Subcutaneous adipose tissue (tissue), 4 donors: Measurements from ENCODE around the gene TP63. TPM values are rescaled to one million over a fixed set of nuclear protein-coding genes. Genes with fewer than 3 reads are reported as not detected.

Source experiments
- total RNA-seq, 4 donors: library from RNA; depleted of rRNA; stranded (reverse); fragments of >200 nt; gene quantifications; one replicate each; pipeline ENCODE4 v1.1.0, GENCODE V29; 2016
- TF ChIP-seq, protein P1 (sequence below): fragments of 450-650 bp; IDR thresholded peaks from one replicate; pipeline ENCODE4 v1.5.1; 2016; ENCODE audit warnings: low read depth, mild to moderate bottlenecking, control low read depth, antibody characterized with exemption, moderate library complexity

TP63 gene
- total RNA-seq, 4 donors from 2014 or later: 0.17 to 0.44 TPM; not detected in 2

DNA sequence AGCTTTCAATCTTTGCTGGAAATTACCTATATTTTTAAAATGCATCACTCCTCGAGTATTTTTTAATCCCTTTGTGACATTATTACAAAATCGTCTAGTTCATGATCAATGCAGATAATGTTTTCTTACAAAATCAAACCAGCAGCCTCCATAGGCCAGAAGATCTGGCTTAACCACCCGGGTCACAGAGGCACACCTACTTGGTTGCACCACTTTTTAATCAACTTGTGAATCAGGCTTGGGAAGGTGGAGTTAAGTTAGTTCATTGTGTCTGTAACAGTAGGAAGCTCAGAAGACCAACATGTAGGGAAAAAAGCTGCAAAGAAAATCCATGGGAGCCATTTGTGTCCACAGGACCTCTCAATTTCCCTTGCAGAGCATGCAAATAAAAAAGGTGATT, 148.0 kb downstream of the TP63 start:
- TF ChIP-seq, protein P1, sequence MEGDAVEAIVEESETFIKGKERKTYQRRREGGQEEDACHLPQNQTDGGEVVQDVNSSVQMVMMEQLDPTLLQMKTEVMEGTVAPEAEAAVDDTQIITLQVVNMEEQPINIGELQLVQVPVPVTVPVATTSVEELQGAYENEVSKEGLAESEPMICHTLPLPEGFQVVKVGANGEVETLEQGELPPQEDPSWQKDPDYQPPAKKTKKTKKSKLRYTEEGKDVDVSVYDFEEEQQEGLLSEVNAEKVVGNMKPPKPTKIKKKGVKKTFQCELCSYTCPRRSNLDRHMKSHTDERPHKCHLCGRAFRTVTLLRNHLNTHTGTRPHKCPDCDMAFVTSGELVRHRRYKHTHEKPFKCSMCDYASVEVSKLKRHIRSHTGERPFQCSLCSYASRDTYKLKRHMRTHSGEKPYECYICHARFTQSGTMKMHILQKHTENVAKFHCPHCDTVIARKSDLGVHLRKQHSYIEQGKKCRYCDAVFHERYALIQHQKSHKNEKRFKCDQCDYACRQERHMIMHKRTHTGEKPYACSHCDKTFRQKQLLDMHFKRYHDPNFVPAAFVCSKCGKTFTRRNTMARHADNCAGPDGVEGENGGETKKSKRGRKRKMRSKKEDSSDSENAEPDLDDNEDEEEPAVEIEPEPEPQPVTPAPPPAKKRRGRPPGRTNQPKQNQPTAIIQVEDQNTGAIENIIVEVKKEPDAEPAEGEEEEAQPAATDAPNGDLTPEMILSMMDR: no peak

DNA sequence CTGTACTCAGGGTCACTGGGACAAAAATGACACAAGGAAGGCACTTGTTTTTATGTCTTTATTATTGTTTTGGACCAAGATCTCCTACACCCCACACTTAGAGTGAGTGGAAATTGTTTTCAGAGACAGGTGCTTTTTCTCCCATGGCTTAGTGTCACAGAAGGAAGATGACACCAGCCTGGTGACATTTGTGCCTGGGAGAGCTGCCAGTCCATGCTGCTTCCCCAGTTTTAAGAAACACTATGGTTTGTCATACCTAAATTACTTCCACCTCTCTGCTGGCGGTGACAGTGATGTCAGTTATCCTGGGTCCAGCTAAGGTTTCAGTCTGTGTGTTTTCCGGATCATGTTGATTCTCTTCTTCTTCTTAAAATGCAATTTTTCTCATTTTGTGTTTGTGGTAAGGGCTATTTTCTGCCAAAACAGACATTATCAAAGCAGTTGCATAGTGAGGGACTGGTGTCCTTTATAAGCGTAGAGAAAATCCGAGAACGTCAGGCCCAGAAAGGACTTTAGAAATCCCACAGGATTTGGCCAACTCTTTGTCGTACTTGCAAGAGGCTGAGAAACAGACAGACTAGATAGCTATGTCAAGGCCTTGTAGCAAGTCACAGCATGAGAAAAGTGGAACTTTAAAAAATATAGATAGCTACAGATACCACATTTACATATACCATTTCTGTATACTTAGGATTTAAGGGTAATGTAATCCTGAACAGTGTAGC, 149.5 kb downstream of the TP63 start:
- TF ChIP-seq, protein P1: no peak

DNA sequence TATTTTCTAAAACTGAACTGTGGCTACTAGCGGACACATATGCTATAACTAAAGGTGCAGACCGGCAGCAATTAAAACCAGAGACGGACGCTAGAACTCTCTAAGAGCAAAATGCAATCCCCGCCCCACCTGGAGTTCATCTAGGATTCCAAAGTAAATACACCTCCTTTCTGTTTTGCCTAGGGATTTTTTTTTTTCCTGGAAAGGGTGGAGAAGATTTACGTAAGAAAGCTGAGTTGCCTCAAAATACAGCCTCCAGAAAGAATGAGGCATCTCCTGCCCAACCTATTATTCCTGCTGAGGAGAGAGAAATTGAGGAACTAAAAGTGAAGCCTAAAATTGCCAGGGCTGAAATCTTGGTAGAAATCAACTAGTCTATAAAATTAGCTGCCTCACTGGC, 150.2 kb downstream of the TP63 start:
- TF ChIP-seq, protein P1: no peak

DNA sequence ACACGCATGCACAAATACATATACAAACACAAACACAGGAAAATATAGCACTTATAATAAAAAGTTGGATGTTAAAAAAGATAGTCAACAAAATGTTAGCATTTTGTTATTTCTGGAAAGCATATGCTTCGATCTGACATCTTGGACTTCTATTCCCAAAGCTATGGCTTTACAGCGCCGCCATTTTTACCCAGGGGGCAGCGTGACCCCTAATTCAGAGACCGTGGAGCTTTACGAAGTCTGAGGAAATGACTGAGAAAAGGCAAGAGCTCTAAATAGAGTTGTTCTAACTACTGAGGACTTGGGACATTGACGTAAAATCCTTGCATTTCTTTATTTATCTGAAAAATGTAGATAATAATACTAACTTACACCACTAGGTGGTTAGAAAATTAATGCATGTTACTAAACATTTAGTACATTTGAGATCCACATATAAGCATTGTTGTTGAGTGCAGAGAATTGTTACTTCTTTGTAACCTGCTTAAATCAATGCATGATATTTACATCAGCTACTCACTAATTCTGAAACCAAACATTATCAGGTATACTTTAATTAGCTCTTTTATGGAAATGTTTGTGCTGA, 155.4 kb downstream of the TP63 start:
- TF ChIP-seq, protein P1: no peak

DNA sequence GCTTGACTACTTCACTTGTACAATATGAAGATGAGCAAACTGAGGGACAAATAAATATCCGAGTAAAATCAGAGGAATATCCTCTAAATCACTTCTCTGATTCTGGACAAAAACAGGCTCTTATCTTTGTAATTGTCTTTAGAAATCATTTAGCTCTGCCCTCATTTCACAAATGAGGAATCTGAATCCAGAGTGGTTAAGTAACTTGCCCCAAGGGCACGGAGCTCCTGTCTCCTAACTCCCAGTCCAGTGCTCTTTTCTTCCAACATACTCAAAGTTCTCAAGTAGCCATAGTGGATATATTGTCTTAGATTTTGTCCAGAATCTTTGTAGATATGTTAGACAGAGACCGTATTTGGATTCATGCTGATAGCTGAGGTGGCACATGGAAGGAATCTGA, 156.0 kb downstream of the TP63 start:
- TF ChIP-seq, protein P1: no peak

DNA sequence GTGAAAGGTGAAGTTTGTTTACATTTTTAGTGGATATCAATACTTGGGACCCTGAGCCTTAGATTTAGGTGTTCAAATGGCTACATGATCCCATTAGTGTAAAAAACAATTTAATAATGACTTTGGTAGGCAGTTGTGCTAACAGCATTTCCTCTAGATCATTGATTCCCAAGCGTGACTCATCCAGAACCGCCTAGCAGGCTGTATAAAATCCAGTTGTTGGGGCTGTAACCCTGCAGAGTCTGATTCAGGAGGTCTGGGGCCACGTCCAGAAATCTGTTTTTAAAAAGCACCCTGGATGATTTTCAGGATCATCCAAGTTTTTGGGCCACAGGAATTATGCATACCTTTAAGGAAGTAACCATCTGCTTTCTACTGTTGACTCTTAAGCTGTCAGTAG, 156.4 kb downstream of the TP63 start:
- TF ChIP-seq, protein P1: no peak

DNA sequence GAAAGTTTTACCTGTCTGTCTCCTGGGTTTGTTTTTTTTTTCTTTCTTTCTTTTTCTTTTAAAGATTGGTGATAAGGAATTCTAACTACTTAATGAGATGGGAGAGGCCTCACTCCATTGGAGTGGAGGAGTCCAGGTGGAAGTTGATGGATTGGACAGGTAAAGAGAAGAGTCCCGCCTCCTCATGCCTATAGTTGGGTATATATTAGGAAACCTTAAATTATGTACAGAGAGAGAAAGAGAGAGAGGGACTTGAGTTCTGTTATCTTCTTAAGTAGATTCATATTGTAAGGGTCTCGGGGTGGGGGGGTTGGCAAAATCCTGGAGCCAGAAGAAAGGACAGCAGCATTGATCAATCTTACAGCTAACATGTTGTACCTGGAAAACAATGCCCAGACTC, 158.2 kb downstream of the TP63 start:
- TF ChIP-seq, protein P1: no peak
